Fibroblast of skin of right quadriceps (primary cell): ENCODE data around the gene TMEM213.
"Not testable (repeated sequence)": the region's sequence is repeated elsewhere in the genome, so short reads cannot be mapped to it uniquely, and the experiment has no call there.

Source experiments
- DNase-seq: peaks from one replicate; pipeline ENCODE4 v3.0.0-alpha.2; 2013

TMEM213 gene, protein sequence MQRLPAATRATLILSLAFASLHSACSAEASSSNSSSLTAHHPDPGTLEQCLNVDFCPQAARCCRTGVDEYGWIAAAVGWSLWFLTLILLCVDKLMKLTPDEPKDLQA

DNA sequence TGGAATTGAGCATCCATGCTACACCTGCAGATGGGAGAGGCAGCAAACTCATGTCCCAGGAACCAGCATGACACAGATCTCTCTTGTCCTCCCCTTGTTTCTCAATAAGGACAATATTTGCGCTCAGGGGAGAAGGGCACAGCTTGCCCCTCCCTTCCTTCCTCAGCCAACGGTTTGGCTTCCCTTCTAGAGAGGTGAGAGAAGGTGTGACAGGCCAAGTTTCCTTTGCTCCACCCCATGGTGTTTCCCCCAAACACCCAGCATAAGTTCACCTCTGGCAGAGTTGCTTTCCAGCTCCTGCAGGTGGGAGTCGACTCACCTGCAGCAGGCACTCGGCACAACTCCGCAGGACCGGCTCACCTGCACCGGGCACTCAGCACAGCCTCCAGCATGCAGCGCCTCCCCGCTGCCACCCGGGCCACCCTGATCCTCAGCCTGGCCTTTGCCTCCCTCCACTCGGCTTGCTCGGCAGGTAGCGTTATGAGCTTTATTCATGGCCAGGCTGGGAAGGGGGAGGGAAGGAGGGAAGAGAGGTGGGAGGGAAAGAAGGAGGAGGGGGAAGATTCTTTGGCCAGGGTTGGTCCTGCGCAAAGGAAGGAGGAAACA, at the start of gene TMEM213, which contains the start of gene ATP6V0A4:
Gene TMEM213, plus strand, starts transcription at position 280 of the 606 bp plus-strand sequence. Its CDS starts 111 bp downstream, at position 391.
Gene ATP6V0A4, minus strand, starts transcription at position 482 of the 606 bp plus-strand sequence. CDS start 26,949 bp downstream, outside the sequence.
- DNase-seq, result no peak

DNA sequence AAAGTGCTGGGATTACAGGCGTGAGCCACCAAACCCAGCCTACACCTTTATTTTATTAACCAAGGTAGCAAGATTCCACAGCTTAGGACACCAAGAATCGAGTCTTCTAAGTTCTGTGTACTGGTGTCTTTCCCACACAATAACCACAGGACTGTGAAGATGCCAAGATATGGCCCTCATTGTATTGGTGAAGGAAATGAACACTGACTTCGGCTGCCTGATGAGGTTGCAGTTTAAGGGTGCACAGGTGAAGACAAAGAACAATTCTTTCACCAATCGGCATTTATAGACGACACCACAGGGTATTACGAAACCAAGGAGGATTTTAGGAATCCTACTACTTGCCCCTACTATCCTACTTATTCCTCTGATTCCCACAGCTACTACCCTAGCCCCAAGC, 49.1 kb upstream of the TMEM213 start:
- no peak for DNase-seq

GRCh38 chr7:138749960-138750359, 47.8 kb upstream of the TMEM213 start:
- no peak for DNase-seq

DNA sequence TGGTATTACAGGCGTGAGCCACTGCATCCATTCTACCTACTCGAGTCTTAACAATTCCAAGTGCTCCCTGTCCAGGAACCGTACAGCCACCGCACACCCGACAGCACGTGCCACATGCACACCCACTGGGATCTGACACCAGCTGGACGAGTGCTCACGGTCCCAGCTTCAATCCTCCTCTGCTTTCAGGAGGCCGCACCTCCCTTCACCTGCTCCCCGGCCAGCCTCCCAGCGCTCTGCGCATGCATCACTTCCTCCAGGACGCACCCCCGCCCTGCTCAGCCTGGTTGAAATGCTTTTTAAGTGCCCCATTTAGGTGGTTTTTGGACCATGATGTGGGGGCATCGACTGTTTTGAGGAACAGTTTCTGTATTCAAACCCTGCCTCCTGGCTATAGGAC, 47.3 kb upstream of the TMEM213 start:
- no peak for DNase-seq

- DNase-seq, result no peak
Observed at GRCh38 chr7:138750901-138751464, 46.8 kb upstream of the TMEM213 start.

DNA sequence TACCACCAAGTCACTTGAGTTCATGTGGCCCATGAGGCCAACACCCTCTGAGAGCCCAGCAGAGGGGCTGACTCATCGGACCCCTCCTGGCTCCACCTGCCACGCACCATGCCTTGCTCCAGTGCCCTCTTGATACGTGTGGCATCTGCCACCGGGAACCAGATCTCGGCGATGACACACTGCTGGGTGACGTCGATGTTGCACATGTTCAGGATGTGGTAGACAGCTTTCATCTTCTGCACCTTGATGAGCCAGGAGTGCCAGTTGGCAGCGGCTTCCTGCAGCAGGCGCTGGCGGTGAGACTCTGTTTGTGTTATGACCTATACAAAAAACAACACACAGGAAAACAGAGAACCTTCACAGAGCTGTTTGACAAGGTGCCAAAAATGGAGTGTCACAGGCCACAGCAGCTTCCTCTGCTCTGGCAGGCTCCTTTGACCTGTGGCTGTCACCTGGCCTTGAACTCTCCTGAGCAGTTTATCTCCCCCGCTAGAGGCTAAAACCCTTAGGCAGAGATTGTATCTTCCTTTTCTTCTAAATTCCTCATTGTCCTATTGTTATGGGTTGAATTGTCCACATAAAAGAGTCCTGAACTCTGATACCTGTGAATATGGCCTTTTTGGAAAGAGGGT, 45.2 kb upstream of the TMEM213 start:
- no peak for DNase-seq

DNA sequence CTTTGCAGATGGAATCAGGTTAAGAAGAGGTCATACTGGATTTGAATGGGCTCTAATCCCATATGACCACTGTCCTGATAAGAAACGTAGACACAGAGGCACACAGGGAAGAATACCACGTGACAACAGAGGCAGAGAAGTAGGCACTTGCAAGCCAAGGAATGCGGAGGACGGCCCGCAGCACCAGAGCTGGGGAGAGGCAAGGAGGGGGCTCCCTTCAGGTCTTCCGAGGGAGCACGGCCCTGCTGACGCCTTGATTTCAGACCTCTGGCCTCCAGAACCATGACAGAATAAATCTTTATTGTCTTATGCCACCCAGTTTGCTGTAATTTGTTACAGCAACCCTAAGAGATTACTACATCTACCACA, 44.7 kb upstream of the TMEM213 start:
- DNase-seq, result no peak

DNA sequence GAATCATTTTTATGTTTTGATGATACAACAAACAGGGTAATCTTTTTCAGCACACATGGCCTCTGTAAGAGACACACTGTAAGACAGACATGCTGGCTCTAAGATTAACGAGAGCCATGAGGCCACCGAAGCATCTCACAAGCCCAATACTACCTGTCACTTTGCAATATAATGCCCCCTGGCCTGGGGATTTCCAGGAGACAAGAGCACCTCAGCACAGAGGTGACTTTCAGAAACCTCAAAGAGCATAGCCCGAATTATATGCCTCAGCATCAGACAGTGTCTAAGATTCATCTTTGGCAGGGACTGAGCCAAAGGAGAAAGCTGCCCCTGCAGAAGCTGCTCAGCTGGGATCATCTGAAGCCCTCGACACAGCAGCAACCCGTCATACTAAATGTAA, 44.2 kb upstream of the TMEM213 start:
- no peak for DNase-seq

- DNase-seq, result no peak
Observed at GRCh38 chr7:138755331-138755747, 42.5 kb upstream of the TMEM213 start.

- no peak for DNase-seq
Observed at GRCh38 chr7:138755842-138756590, 41.8 kb upstream of the TMEM213 start.

DNA sequence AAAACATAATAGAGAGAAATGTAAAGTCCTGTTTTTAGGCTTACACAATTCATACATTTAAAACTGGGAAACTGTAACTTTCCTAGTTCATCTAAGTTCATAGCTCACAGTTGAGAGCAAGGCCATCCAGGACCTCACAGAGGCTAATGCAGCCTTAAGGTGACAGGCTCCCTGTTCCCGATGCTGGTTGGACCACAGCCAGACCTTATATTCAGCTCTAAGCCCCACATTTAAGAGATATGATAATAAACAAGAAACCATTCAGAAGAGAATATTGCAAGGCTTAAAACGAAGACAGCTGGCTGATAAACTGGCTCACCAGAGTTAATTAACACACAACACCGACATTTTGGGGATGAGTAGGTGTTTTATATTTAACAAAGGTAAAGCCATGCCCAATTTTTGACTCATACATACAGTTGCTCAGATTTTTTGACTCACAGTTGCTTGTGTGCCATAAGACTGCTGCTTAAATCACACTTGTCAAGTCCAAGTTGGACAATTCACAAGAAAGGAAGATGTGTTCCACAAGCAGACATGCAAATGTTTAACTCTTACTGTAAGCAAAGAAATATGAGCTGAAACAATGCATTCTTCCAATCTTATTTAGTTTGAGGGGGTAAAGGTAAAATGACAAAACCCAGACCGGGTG, 41.1 kb upstream of the TMEM213 start:
- no peak for DNase-seq

DNA sequence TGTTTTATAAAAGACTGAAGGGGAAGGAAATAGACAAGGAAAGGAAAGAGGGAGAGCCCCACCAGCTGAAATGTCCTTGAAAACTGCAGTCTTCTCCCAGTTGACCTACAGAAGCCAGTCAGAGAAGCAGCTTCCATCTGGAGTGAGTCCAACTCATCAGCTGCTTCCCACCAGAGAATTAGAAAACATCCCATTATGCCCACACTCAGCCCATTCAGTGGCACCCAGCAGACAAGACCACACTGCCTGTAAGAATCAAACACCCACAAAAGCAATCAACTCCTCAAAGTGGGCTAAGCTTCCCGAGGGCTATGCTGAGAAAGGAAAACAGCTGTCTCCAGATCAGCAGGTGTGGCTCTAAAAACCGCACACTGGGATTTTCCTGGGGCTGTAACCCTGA, 29.6 kb upstream of the TMEM213 start:
- no peak for DNase-seq

- no peak for DNase-seq
Observed at GRCh38 chr7:138770904-138771303, 26.9 kb upstream of the TMEM213 start.

- no peak for DNase-seq
Observed at GRCh38 chr7:138773176-138773575, 24.6 kb upstream of the TMEM213 start.

- DNase-seq, result no peak
Observed at GRCh38 chr7:138773817-138774216, 24.0 kb upstream of the TMEM213 start.

- no peak for DNase-seq
Observed at GRCh38 chr7:138776166-138776833, 21.5 kb upstream of the TMEM213 start.

- no peak for DNase-seq
Observed at GRCh38 chr7:138781004-138781403, 16.8 kb upstream of the TMEM213 start.

DNA sequence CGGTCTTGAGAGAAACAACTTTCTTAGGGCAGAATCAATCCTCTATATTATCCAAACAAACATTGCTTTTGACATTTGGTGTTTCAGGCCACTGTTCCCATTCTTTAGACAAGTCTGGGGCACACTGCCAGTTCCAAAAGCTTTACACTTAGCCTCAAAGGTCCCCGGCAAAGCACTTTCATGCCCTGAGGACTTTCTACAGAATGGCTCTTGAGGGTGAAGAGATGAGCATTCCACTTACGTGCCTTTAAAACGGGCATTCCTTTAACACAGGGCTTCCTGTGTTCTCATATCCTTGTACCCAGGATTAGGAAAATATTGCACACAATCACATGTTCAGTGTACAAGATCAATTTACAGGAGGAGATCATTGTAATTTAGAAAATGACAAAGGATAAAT, 13.1 kb upstream of the TMEM213 start:
- no peak for DNase-seq

GRCh38 chr7:138785587-138786437, 12.0 kb upstream of the TMEM213 start:
- DNase-seq, result no peak

DNA sequence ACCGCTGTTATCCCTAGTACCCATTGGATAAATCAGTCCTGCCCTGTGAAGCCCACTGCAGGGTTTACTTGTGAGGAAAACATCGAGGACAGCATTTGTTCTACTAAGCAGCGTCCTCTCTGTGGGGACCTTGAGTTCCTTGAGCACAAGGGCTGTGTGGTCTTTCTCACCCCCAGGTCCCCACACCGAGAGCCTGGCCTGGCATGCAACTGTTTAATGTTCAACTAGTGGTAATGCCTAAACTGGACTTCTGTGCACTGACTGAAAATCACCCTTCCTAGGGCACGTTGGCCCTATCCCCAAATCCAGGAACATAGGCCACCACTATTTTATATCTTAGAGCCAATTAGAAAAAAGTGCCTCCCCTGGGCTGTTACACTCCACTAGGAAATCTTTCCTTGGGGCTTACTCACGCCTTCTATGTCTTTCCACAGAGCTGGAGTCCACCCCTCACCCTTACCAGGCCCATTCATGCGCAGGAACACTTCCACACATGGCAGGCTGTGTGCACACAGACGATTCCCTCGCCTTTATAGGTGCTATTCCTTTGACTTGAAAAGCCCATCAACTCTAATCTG, 1.7 kb upstream of the TMEM213 start:
- no peak for DNase-seq

- not testable (repeated sequence) for DNase-seq
Observed at GRCh38 chr7:138797046-138797445, 748 bp upstream of the TMEM213 start.
